HEK293 (cell line): Measurements from ENCODE around the gene OPCML.

Experiments used
- GLI4 ChIP-seq: fragments of 450-650 bp; formaldehyde crosslinking; IDR thresholded peaks from 2 replicates; pipeline ENCODE4 v1.5.1; 2016; ENCODE audit warnings: missing biosample characterization, missing genetic modification characterization
- HOXC10 ChIP-seq: sonication (generic); formaldehyde crosslinking; IDR thresholded peaks from 2 replicates; pipeline ENCODE4 v1.8.1; 2023; ENCODE audit warnings: mild to moderate bottlenecking, missing genetic modification reagents
- MEIS1 ChIP-seq: sonication (generic); formaldehyde crosslinking; IDR thresholded peaks from 2 replicates; pipeline ENCODE4 v1.8.1; 2022; ENCODE audit warnings: missing genetic modification reagents, mild to moderate bottlenecking, borderline replicate concordance
- ZNF16 ChIP-seq: fragments of 450-650 bp; formaldehyde crosslinking; IDR thresholded peaks from 2 replicates; pipeline ENCODE4 v1.5.1; 2016; ENCODE audit warnings: low read depth, missing biosample characterization, missing genetic modification characterization
- ZNF274 ChIP-seq, 2 experiments: fragments of 200-500 bp in 1 of 2; fragments of 450-650 bp in 1 of 2; sonication (Bioruptor generic) in 1 of 2; formaldehyde crosslinking in 1 of 2; IDR thresholded peaks; 2 replicates each; pipeline versions ENCODE4 v1.5.1 to v1.6.1; 2014 to 2016; ENCODE audit warnings: borderline replicate concordance in 1 of 2, inconsistent platforms in 1 of 2, low read length in 1 of 2, missing biosample characterization in 1 of 2, missing genetic modification characterization in 1 of 2
- ZNF558 ChIP-seq: fragments of 450-650 bp; formaldehyde crosslinking; IDR thresholded peaks from 2 replicates; pipeline ENCODE4 v1.5.1; 2016; ENCODE audit warnings: missing biosample characterization, missing genetic modification characterization
- ZNF660 ChIP-seq: fragments of 450-650 bp; IDR thresholded peaks from 2 replicates; pipeline ENCODE4 v1.5.1; 2018; ENCODE audit warnings: missing biosample characterization, mild to moderate bottlenecking, missing genetic modification characterization
- ZNF670 ChIP-seq: fragments of 450-650 bp; formaldehyde crosslinking; IDR thresholded peaks from 2 replicates; pipeline ENCODE4 v1.5.1; 2016; ENCODE audit warnings: missing biosample characterization, missing genetic modification characterization, low read depth
- ZNF785 ChIP-seq: fragments of 450-650 bp; formaldehyde crosslinking; IDR thresholded peaks from 2 replicates; pipeline ENCODE4 v1.5.1; 2016; ENCODE audit warnings: missing biosample characterization, missing genetic modification characterization
- TF ChIP-seq, protein P1 (sequence below): fragments of 450-650 bp; formaldehyde crosslinking; IDR thresholded peaks from 2 replicates; pipeline ENCODE4 v1.5.1; 2016; ENCODE audit warnings: missing biosample characterization, missing genetic modification characterization, low read depth
- TF ChIP-seq, protein P2 (sequence below): fragments of 450-650 bp; formaldehyde crosslinking; IDR thresholded peaks from 2 replicates; pipeline ENCODE4 v1.5.1; 2016; ENCODE audit warnings: missing biosample characterization, missing genetic modification characterization
- TF ChIP-seq, protein P3 (sequence below): fragments of 450-650 bp; formaldehyde crosslinking; IDR thresholded peaks from 2 replicates; pipeline ENCODE4 v1.5.1; 2016; ENCODE audit warnings: missing biosample characterization, missing genetic modification characterization

DNA sequence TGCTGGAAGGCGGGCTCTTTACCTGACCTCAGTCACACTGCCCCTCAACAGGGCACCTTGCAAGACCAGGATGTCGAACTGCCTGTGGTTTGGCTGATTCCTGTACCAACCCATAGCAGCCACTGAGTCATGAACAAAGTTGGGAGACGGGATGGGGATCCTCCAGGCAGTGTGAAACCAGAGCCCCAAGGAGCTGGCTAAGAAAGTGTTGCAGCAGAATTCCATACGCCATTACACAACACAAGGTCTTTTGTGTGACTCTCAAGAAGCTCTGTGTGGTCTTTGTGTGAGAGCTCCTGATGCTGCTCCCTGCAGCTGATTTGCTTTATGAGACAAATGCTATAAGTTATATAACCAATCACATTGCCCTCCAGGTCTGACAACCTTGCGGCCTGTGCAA, 617.7 kb downstream of the OPCML start:
- TF ChIP-seq, protein P1, sequence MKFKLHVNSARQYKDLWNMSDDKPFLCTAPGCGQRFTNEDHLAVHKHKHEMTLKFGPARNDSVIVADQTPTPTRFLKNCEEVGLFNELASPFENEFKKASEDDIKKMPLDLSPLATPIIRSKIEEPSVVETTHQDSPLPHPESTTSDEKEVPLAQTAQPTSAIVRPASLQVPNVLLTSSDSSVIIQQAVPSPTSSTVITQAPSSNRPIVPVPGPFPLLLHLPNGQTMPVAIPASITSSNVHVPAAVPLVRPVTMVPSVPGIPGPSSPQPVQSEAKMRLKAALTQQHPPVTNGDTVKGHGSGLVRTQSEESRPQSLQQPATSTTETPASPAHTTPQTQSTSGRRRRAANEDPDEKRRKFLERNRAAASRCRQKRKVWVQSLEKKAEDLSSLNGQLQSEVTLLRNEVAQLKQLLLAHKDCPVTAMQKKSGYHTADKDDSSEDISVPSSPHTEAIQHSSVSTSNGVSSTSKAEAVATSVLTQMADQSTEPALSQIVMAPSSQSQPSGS (tag by site-specific recombination) = no peak
- TF ChIP-seq GLI4 (no peak), MEIS1 (no peak), ZNF670 (no peak), HOXC10 (CRISPR knock-in tag) (no peak), ZNF274 (IDR thresholded peaks at IDR 0.05; ENCODE audit: low read length) (no peak), ZNF274 (tag by site-specific recombination; IDR thresholded peaks at IDR 0.05; ENCODE audit: borderline replicate concordance) (no peak), ZNF16 (tag by site-specific recombination) (no peak), ZNF660 (tag by site-specific recombination) (no peak), ZNF558 (no peak), ZNF785 (tag by site-specific recombination) (no peak)
- TF ChIP-seq, protein P2, sequence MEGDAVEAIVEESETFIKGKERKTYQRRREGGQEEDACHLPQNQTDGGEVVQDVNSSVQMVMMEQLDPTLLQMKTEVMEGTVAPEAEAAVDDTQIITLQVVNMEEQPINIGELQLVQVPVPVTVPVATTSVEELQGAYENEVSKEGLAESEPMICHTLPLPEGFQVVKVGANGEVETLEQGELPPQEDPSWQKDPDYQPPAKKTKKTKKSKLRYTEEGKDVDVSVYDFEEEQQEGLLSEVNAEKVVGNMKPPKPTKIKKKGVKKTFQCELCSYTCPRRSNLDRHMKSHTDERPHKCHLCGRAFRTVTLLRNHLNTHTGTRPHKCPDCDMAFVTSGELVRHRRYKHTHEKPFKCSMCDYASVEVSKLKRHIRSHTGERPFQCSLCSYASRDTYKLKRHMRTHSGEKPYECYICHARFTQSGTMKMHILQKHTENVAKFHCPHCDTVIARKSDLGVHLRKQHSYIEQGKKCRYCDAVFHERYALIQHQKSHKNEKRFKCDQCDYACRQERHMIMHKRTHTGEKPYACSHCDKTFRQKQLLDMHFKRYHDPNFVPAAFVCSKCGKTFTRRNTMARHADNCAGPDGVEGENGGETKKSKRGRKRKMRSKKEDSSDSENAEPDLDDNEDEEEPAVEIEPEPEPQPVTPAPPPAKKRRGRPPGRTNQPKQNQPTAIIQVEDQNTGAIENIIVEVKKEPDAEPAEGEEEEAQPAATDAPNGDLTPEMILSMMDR (tag by site-specific recombination) = no peak
- TF ChIP-seq, protein P3, sequence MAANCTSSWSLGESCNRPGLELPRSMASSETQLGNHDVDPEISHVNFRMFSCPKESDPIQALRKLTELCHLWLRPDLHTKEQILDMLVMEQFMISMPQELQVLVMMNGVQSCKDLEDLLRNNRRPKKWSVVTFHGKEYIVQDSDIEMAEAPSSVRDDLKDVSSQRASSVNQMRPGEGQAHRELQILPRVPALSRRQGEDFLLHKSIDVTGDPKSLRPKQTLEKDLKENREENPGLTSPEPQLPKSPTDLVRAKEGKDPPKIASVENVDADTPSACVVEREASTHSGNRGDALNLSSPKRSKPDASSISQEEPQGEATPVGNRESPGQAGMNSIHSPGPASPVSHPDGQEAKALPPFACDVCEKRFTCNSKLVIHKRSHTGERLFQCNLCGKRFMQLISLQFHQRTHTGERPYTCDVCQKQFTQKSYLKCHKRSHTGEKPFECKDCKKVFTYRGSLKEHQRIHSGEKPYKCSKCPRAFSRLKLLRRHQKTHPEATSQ (tag by site-specific recombination) = no peak
